Fibroblast of lung (primary cell): ENCODE data around the gene SMARCA5.

Source experiments
- EZH2 ChIP-seq: IDR thresholded peaks from 2 replicates; pipeline ENCODE4 v1.5.1; 2012; ENCODE audit warnings: low read length, control low read depth, mild to moderate bottlenecking; ENCODE audit errors: missing control alignments
- TF ChIP-seq, protein P1 (sequence below), 2 donors: IDR thresholded peaks in 1 of 2; conservative IDR thresholded peaks in 1 of 2; 1 replicate in 1 of 2; 2 replicates in 1 of 2; pipeline ENCODE4 v1.5.1; 2011 to 2012; ENCODE audit warnings: low read length in 2 of 2, control low read depth in 1 of 2, inconsistent platforms in 1 of 2, low read depth in 1 of 2, mild to moderate bottlenecking in 1 of 2

DNA sequence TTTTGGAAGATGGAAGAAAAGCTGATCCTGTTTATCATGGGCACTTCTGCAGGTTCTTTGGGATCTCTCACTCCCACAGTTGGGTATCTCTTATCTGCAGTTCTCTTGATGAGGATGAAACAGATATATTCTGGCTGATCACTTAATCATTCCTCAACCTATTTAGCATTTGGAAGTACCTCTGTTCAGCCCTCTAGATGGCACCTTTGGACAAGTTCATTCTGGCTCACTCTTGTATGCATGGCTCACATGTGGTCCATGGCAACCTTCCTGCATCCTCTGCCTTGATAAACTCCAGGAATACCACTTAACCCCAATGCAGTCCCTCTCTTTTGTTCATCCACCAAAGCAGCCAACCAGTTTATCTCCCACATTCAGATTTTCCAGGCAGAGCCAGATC, 74.2 kb downstream of the SMARCA5 start:
- TF ChIP-seq, protein P1, sequence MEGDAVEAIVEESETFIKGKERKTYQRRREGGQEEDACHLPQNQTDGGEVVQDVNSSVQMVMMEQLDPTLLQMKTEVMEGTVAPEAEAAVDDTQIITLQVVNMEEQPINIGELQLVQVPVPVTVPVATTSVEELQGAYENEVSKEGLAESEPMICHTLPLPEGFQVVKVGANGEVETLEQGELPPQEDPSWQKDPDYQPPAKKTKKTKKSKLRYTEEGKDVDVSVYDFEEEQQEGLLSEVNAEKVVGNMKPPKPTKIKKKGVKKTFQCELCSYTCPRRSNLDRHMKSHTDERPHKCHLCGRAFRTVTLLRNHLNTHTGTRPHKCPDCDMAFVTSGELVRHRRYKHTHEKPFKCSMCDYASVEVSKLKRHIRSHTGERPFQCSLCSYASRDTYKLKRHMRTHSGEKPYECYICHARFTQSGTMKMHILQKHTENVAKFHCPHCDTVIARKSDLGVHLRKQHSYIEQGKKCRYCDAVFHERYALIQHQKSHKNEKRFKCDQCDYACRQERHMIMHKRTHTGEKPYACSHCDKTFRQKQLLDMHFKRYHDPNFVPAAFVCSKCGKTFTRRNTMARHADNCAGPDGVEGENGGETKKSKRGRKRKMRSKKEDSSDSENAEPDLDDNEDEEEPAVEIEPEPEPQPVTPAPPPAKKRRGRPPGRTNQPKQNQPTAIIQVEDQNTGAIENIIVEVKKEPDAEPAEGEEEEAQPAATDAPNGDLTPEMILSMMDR (conservative IDR thresholded peaks at IDR 0.05 in 1 of 2, IDR thresholded peaks at IDR 0.05 in 1 of 2; ENCODE audit: low read depth in 1 of 2, low read length in 2 of 2): no peak
- no peak for TF ChIP-seq EZH2
